Pancreas (tissue), 10 donors: ENCODE data around the gene THYN1. TPM values are rescaled to one million over a fixed set of nuclear protein-coding genes. Genes with fewer than 3 reads are reported as not detected.

Experiments used
- ATAC-seq, 4 donors: fragments of 200-7000 bp; cut with Tn5 transposase; one replicate each; pipeline versions ENCODE4 v1.8.0 to v1.9.1; 2020; ENCODE audit warnings: mild to moderate bottlenecking in 4 of 4, moderate library complexity in 4 of 4
- DNase-seq, 6 donors: peaks; one replicate each; pipeline ENCODE4 v3.0.0-alpha.2; 2020
- FAIRE-seq: peaks from 2 replicates; lab custom pipeline; 2012; peaks lifted over from hg19 to GRCh38; lab: Jason Lieb, UNC
- H3K27ac ChIP-seq, 4 donors: fragments of 200-600 bp; sonication (generic); 1 replicate in 3 of 4; 2 replicates in 1 of 4; pipeline versions ENCODE4 v1.5.0 to v1.8.0; 2020
- H3K27me3 ChIP-seq, 4 donors: fragments of 200-600 bp; one replicate each; pipeline ENCODE4 v1.8.0; 2021
- H3K36me3 ChIP-seq, 3 donors: fragments of 200-600 bp; sonication (generic) in 1 of 3; one replicate each; pipeline versions ENCODE4 v1.5.0 to v1.8.0; 2020 to 2021
- H3K4me1 ChIP-seq, 3 donors: fragments of 200-600 bp; one replicate each; pipeline ENCODE4 v1.8.0; 2021
- H3K4me3 ChIP-seq, 4 donors: fragments of 200-600 bp; sonication (generic) in 2 of 4; one replicate each; pipeline versions ENCODE4 v1.5.0 to v1.8.0; 2020 to 2021
- H3K9me3 ChIP-seq, 4 donors: fragments of 200-600 bp; one replicate each; pipeline ENCODE4 v1.8.0; 2021
- WGBS, 2 donors: extraction: QIAGEN DNeasy Blood & Tissue Kit; methylation state at CpG; one replicate each; pipeline ENCODE4 v1.1.7; 2013; 5-methylcytosine and 5-hydroxymethylcytosine counted together
- intact Hi-C, 3 donors: fragments of 100-400 bp; cut with DNase I; formaldehyde crosslinking; loops; one replicate each; pipeline versions ENCODE4 v1.11.1 to v1.14.2; 2022
- polyA plus RNA-seq, 2 donors: library from polyadenylated mRNA; stranded (reverse); fragments of 200-250 nt; gene quantifications; one replicate each; pipeline ENCODE4 v1.2.3, GENCODE V29; 2013
- total RNA-seq, 6 donors: library from RNA; stranded (reverse); fragmentation: NEBNext Ultra II Directional in 4 of 6; extraction: Animal tissue kit (Norgen Biotek cat#: 25700) in 4 of 6; gene quantifications; one replicate each; pipeline versions ENCODE4 v1.2.1 to v1.2.4, GENCODE V29; 2021 to 2023
- TF ChIP-seq, protein P1 (sequence below), 4 donors: fragments of 200-600 bp; sonication (generic) in 3 of 4; IDR thresholded peaks; one replicate each; pipeline versions ENCODE4 v1.5.0 to v1.8.0; 2021; ENCODE audit warnings: antibody characterized with exemption in 4 of 4
- donor health status: healthy with polysubstance abuse.
- donor health status: DM: no; HTN: no; CAD: no; lungs with moderate emphysema.
- donor health status: DM: no; HTN: no; CAD: no.
- donor health status: control.
- donor health status: control.
- donor health status: Bipolar disorder and iron deficiency.
- donor health status: DM: yes; HTN: yes; CAD: no.
- donor health status: DM: no; HTN: no; CAD: no.
- donor health status: DM: no; HTN: no; CAD: no.
- donor health status: DM: yes; HTN: yes; CAD: no.

THYN1 gene
- total and polyA plus RNA-seq, 8 donors, result 10.3 to 50.0 (median 17.5) TPM

DNA sequence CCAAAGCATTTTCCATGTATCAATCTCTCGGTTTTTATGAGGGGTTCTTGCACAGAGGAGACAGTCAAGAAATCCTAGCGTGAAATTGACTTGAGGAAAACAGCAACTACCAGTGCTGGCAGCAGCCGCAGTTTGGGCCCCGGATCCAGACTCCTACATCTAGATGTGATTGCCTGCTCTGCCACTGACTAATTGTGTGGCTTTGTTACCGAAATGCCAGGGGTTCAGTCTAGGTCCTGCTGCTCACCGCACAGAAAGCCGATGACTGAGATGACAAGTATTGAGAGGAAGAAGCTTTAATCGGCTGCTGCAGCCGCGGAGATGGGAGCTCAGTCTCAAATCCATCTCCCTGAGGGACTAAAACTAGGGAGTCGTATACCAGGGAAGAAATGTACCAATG, 14.8 kb upstream of the THYN1 start:
- no peak for DNase-seq
- Histone ChIP-seq H3K4me3 (no peak overlapping the region), H3K27ac (no peak overlapping the region), H3K4me1 (no peaks in the 10 kb centered on the region), H3K27me3 (peaks cover 0 to 5% (median 0%) of the 10 kb centered on the region in 4 donors), H3K9me3 (no peaks in the 10 kb centered on the region), H3K36me3 (no peaks in the 10 kb centered on the region)
- no peak for ATAC-seq
- FAIRE-seq, result no peak
- 78 to 83% methylated on average over 11 of the region's 11 CpGs for WGBS, 2 donors
- TF ChIP-seq, protein P1, sequence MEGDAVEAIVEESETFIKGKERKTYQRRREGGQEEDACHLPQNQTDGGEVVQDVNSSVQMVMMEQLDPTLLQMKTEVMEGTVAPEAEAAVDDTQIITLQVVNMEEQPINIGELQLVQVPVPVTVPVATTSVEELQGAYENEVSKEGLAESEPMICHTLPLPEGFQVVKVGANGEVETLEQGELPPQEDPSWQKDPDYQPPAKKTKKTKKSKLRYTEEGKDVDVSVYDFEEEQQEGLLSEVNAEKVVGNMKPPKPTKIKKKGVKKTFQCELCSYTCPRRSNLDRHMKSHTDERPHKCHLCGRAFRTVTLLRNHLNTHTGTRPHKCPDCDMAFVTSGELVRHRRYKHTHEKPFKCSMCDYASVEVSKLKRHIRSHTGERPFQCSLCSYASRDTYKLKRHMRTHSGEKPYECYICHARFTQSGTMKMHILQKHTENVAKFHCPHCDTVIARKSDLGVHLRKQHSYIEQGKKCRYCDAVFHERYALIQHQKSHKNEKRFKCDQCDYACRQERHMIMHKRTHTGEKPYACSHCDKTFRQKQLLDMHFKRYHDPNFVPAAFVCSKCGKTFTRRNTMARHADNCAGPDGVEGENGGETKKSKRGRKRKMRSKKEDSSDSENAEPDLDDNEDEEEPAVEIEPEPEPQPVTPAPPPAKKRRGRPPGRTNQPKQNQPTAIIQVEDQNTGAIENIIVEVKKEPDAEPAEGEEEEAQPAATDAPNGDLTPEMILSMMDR (IDR thresholded peaks at IDR 0.05), result no peak
- intact Hi-C loops, result no loop called here

DNA sequence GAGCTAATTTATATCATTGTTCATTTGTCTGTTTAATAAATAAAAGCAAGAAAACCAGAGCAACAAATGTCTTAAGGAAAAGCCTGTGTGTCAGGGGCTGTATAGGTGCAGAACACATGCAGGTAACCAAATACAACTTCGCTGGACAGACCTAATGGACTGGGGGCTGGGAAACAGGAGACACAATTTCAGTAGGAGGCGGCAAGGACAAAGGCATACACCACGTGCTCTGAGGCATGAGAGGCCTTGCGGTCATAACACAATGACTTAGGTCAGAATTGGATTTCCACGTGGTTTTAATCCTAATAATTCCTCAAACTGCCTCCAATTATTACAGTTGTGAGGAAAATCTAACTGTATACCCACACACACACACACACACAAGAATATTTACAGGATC, 14.3 kb upstream of the THYN1 start:
- no peak for FAIRE-seq
- WGBS, 2 donors, result 67 to 71% methylated on average over 5 of the region's 5 CpGs
- intact Hi-C loops, result no loop called here
- no peak for ATAC-seq
- H3K27me3 ChIP-seq, result peaks cover 0 to 4% (median 0%) of the 10 kb centered on the region in 4 donors
- no peaks in the 10 kb centered on the region for H3K9me3 ChIP-seq
- H3K27ac ChIP-seq, result no peak overlapping the region
- TF ChIP-seq, protein P1 (IDR thresholded peaks at IDR 0.05), result no peak
- no peaks in the 10 kb centered on the region for H3K4me1 ChIP-seq
- DNase-seq, result no peak
- no peak overlapping the region for H3K4me3 ChIP-seq
- H3K36me3 ChIP-seq, result no peaks in the 10 kb centered on the region

DNA sequence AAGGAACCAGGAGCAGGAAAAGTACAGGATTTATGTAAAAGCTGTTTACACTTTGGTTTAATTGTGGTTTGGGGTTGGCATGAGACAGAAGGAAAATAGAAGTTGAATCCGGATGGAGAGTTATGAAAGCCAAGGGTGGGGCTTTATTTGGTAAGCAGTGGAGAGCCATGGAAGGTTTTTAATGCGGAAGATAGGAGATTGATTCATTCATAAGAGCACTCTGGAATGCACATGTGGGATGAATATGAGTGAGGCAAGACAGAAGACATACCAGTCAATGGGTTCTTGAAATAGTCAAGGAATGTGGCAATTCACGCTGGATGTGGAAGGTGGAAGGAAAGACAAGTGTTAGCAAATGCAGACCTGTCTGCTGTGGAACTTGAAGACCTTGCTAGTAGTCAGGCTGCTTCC, 13.7 kb upstream of the THYN1 start:
- TF ChIP-seq, protein P1 (IDR thresholded peaks at IDR 0.05), result no peak
- WGBS, 2 donors, result 61 to 65% methylated on average over 3 of the region's 3 CpGs
- peak in 2 of 4 donors; percentile 34 to 69 for ATAC-seq
- no peaks in the 10 kb centered on the region for H3K27me3 ChIP-seq
- H3K9me3 ChIP-seq, result no peaks in the 10 kb centered on the region
- H3K4me3 ChIP-seq, result no peak overlapping the region
- H3K36me3 ChIP-seq, result peaks cover 0 to 4% (median 2%) of the 10 kb centered on the region in 3 donors
- intact Hi-C loops, result no loop called here
- DNase-seq, result no peak
- no peaks in the 10 kb centered on the region for H3K4me1 ChIP-seq
- no peak overlapping the region for H3K27ac ChIP-seq
- no peak for FAIRE-seq

DNA sequence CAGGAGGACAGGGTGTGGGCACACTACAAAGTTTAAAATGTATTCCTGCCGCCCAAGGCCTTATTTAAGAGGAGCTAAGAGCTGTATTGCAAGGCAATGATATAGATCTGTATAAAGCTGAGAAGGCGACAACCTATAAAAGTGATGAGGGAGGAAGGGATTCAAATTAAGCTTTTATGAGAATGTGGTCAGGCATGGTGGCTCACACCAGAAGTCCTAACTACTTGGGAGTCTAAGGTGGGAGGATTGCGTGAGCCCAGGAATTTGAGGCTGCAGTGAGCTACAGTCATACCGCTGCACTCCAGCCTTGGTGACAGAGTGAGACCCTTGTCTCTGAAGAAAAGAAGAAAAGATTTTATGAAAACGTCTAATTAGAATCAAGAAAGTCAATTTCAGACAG, 13.3 kb upstream of the THYN1 start:
- no peak overlapping the region for H3K27ac ChIP-seq
- no peaks in the 10 kb centered on the region for H3K9me3 ChIP-seq
- no peaks in the 10 kb centered on the region for H3K27me3 ChIP-seq
- peaks cover 0 to 8% (median 6%) of the 10 kb centered on the region in 3 donors for H3K36me3 ChIP-seq
- TF ChIP-seq, protein P1 (IDR thresholded peaks at IDR 0.05), result no peak
- intact Hi-C loops, result no loop called here
- no peak for ATAC-seq
- H3K4me1 ChIP-seq, result no peaks in the 10 kb centered on the region
- no peak overlapping the region for H3K4me3 ChIP-seq
- 80 to 85% methylated on average over 5 of the region's 5 CpGs for WGBS, 2 donors
- no peak for DNase-seq
- no peak for FAIRE-seq

DNA sequence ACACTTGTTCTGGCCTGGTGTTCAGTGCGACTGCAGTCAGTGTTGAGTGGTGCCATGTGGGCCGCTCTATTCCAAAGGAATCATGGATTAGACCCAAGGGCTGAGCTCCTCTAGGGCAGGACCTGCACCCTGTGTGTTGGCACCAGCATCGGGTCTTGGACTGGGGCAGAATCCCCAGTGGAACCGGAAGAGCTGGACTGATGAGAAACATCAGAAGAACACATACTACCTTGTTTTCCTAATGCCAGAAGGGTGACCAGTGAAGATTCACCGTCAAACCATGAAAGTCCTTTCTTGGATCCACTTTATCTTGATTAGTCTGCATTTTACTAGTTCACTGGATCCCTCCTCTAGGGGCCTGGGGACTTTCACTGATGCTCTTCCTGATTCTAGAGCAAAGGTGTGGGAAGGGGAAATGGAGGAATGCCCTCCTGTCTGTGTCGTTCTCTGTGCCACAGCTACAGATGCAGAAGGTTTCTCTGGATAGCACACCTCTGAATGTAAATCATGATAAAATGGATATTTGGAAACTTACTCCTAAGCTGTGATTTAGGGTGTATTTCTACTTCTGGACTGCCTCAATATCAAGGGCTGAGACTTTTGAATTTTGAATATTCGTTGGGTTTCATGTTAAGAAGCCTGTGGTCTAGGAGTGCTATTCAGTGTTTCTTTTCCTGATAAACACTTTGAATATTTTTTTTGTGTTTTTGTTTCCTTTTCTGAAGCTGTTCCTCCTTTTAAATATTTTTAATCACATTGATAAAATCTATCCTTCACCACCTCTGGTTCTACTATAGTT, 12.0 kb upstream of the THYN1 start:
- H3K36me3 ChIP-seq, result peaks cover 0 to 20% (median 6%) of the 10 kb centered on the region in 3 donors
- no peak for ATAC-seq
- no peaks in the 10 kb centered on the region for H3K9me3 ChIP-seq
- FAIRE-seq, result no peak
- TF ChIP-seq, protein P1 (IDR thresholded peaks at IDR 0.05), result no peak
- intact Hi-C loops, result no loop called here
- no peaks in the 10 kb centered on the region for H3K4me1 ChIP-seq
- H3K27me3 ChIP-seq, result no peaks in the 10 kb centered on the region
- WGBS, 2 donors, result 87 to 92% methylated on average over 7 of the region's 7 CpGs
- no peak overlapping the region for H3K4me3 ChIP-seq
- no peak for DNase-seq
- H3K27ac ChIP-seq, result no peak overlapping the region
